ENCODE measurements around the gene GARS1.

The GARS1 gene

DNA sequence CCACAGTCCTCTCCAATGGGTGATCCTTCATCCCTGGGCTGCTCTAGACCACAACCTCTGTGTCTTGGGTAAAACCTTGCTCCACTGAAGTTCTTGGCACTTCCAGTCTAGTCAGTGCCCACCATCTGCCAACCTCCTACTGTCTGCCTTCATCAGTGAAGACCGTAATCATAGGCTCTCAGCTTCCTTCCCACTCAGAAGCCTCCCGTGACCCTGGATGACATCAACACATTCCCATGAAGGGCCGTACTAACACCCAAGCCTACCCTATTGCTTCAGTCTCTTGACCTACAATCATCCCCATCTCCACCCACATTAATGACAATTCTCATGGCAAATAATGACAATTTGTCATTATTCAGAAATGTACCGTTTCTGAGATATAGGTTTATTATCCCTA, 27.6 kb upstream of the GARS1 start:
- TF ChIP-seq EGR1 (IDR thresholded peaks at IDR 0.05), result no peak
- no peak for TF ChIP-seq TCF12 (IDR thresholded peaks at IDR 0.05; ENCODE audit: low read depth)
- no peak for TF ChIP-seq CEBPB (IDR thresholded peaks at IDR 0.05)
- no peak for TF ChIP-seq TAF1 (IDR thresholded peaks at IDR 0.05; ENCODE audit: low read depth)
- no peak for TF ChIP-seq CREB1 (IDR thresholded peaks at IDR 0.05; ENCODE audit: low read depth)

DNA sequence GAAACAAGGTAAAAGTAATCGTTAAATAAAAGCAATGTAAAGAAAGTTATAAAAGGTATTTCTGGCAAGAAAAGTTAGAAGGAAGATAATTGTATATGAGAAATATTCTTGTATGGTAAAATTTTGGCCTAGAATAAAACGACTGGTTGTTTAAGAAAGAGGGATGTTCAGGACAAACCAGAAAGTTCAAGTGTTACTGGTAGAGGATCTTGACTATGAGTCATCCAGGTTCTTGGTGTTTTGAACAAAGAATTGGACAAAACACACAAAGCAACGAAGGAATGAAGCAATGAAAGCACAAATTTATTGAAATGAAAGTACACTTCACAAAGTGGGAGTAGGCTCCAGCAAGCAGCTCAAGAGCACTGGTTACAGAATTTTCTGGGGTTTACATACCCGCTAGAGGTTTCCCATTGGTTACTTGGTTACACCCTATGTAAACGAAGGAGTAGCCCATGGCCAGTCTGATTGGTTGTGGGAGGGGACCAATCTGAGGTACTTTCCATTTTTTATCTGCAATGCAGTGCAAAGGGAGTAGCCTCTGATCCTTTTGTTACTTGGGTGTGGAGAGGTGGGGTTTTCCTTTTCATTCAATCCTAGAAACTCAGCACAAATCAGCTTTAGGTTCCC, 22.4 kb upstream of the GARS1 start:
- no peak for TF ChIP-seq EP300 (IDR thresholded peaks at IDR 0.05; ENCODE audit: borderline replicate concordance)
- TF ChIP-seq TEAD4 (IDR thresholded peaks at IDR 0.05), result no peak
- no peak for TF ChIP-seq CEBPB (IDR thresholded peaks at IDR 0.05)
- no peak for TF ChIP-seq EGR1 (IDR thresholded peaks at IDR 0.05)
- TF ChIP-seq, protein P1, sequence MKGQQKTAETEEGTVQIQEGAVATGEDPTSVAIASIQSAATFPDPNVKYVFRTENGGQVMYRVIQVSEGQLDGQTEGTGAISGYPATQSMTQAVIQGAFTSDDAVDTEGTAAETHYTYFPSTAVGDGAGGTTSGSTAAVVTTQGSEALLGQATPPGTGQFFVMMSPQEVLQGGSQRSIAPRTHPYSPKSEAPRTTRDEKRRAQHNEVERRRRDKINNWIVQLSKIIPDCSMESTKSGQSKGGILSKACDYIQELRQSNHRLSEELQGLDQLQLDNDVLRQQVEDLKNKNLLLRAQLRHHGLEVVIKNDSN (IDR thresholded peaks at IDR 0.05), result no peak
- TF ChIP-seq, protein P2, sequence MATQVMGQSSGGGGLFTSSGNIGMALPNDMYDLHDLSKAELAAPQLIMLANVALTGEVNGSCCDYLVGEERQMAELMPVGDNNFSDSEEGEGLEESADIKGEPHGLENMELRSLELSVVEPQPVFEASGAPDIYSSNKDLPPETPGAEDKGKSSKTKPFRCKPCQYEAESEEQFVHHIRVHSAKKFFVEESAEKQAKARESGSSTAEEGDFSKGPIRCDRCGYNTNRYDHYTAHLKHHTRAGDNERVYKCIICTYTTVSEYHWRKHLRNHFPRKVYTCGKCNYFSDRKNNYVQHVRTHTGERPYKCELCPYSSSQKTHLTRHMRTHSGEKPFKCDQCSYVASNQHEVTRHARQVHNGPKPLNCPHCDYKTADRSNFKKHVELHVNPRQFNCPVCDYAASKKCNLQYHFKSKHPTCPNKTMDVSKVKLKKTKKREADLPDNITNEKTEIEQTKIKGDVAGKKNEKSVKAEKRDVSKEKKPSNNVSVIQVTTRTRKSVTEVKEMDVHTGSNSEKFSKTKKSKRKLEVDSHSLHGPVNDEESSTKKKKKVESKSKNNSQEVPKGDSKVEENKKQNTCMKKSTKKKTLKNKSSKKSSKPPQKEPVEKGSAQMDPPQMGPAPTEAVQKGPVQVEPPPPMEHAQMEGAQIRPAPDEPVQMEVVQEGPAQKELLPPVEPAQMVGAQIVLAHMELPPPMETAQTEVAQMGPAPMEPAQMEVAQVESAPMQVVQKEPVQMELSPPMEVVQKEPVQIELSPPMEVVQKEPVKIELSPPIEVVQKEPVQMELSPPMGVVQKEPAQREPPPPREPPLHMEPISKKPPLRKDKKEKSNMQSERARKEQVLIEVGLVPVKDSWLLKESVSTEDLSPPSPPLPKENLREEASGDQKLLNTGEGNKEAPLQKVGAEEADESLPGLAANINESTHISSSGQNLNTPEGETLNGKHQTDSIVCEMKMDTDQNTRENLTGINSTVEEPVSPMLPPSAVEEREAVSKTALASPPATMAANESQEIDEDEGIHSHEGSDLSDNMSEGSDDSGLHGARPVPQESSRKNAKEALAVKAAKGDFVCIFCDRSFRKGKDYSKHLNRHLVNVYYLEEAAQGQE (IDR thresholded peaks at IDR 0.05; ENCODE audit: low read depth), result no peak
- no peak for TF ChIP-seq TCF12 (IDR thresholded peaks at IDR 0.05; ENCODE audit: low read depth)
- TF ChIP-seq YY1 (IDR thresholded peaks at IDR 0.05; ENCODE audit: low read depth), result no peak
- TF ChIP-seq ZBTB7A (IDR thresholded peaks at IDR 0.05; ENCODE audit: low read depth), result no peak
- no peak for TF ChIP-seq NFIC (IDR thresholded peaks at IDR 0.05)
- TF ChIP-seq CREB1 (IDR thresholded peaks at IDR 0.05; ENCODE audit: low read depth), result no peak
- TF ChIP-seq RAD21 (IDR thresholded peaks at IDR 0.05; ENCODE audit: low read depth), result no peak

DNA sequence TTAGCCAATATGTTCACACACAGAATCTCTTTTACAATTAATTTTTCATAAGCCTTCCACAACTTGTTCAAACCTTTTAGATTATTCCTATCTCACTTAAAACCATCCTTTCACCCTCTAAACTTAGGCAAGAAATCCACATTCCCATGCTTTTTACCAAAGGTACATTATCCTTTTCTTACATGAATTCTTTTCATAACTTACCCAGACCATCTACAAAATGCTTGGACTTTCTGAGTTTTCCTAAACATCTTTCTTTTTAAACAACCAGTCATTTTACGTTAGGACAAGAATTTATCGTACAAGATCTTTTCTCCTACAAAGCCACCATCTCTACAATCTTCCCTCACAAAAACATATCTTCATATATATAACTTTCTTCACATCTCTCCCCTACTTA, 18.8 kb upstream of the GARS1 start:
- TF ChIP-seq, protein P3, sequence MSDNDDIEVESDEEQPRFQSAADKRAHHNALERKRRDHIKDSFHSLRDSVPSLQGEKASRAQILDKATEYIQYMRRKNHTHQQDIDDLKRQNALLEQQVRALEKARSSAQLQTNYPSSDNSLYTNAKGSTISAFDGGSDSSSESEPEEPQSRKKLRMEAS (IDR thresholded peaks at IDR 0.05), result no peak
- TF ChIP-seq EP300 (IDR thresholded peaks at IDR 0.05; ENCODE audit: borderline replicate concordance), result no peak
- no peak for TF ChIP-seq CREB1 (IDR thresholded peaks at IDR 0.05; ENCODE audit: low read depth)
- no peak for TF ChIP-seq TAF1 (IDR thresholded peaks at IDR 0.05; ENCODE audit: low read depth)
- TF ChIP-seq, protein P2 (IDR thresholded peaks at IDR 0.05; ENCODE audit: low read depth), result no peak
- TF ChIP-seq NFIC (IDR thresholded peaks at IDR 0.05), result no peak
- TF ChIP-seq YY1 (IDR thresholded peaks at IDR 0.05; ENCODE audit: low read depth), result no peak
- no peak for TF ChIP-seq ZBTB7A (IDR thresholded peaks at IDR 0.05; ENCODE audit: low read depth)
- no peak for TF ChIP-seq TCF12 (IDR thresholded peaks at IDR 0.05; ENCODE audit: low read depth)
- TF ChIP-seq, protein P1 (IDR thresholded peaks at IDR 0.05), result no peak
- no peak for TF ChIP-seq TEAD4 (IDR thresholded peaks at IDR 0.05)
- TF ChIP-seq CEBPB (IDR thresholded peaks at IDR 0.05), result no peak
- TF ChIP-seq EGR1 (IDR thresholded peaks at IDR 0.05), result no peak
- TF ChIP-seq RAD21 (IDR thresholded peaks at IDR 0.05; ENCODE audit: low read depth), result no peak
- TF ChIP-seq FOXM1 (IDR thresholded peaks at IDR 0.05; ENCODE audit: borderline replicate concordance, low read depth), result no peak

DNA sequence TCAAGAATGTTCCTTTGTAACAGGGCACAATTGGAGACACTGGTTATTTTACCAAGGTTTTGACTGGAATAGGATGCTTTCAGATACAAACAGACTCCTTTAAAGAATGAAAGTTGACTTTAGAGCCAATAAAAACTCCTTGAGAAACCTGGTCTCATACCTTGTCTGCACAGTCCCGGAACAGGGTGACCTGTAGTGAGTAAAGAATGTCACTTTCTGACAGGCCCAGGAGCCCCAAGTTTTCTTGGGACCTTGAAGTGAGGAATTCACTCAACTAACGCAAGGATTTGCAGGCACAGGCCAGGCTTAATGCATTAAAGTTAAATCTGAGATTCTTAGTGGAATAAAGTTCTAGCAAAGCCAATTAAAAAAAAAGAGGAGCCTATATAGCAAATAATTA, 11.5 kb upstream of the GARS1 start:
- TF ChIP-seq NFIC (IDR thresholded peaks at IDR 0.05), result no peak
- TF ChIP-seq EGR1 (IDR thresholded peaks at IDR 0.05), result no peak
- TF ChIP-seq RAD21 (IDR thresholded peaks at IDR 0.05; ENCODE audit: low read depth), result no peak
- no peak for TF ChIP-seq EP300 (IDR thresholded peaks at IDR 0.05; ENCODE audit: borderline replicate concordance)
- TF ChIP-seq, protein P2 (IDR thresholded peaks at IDR 0.05; ENCODE audit: low read depth), result no peak

DNA sequence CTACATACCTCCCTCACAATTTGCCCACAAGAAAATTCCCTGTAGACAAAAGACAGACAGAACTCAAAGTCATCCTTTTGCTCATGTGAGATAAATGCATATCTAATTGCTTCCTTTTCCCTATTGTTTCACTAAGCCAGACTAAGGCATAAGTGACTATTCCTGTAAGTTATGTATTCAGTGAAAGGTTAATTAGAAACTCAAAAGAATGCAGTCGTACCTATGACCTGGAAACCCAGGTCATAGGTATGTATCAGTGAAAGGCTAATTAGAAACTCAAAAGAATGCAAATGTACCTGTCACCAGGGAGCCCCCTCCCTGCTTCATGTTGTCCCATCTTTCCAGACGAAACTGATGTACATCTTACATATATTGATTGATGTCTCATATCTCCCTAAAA, 10.3 kb upstream of the GARS1 start:
- TF ChIP-seq EGR1 (IDR thresholded peaks at IDR 0.05), result no peak
- TF ChIP-seq CEBPB (IDR thresholded peaks at IDR 0.05), result no peak
- no peak for TF ChIP-seq TEAD4 (IDR thresholded peaks at IDR 0.05)
- TF ChIP-seq RAD21 (IDR thresholded peaks at IDR 0.05; ENCODE audit: low read depth), result no peak
- no peak for TF ChIP-seq TCF12 (IDR thresholded peaks at IDR 0.05; ENCODE audit: low read depth)
- TF ChIP-seq, protein P1 (IDR thresholded peaks at IDR 0.05), result no peak
